ENCODE results near the gene CCDC87. TPM values are rescaled to one million over a fixed set of nuclear protein-coding genes. Genes with fewer than 3 reads are reported as not detected.

The CCDC87 gene
- total and polyA plus RNA-seq, 2 of the 8 experiments (the other 6 are each of a cell fraction or from before 2014, with no cell fraction given) = 0.32 to 0.99 TPM

- TF ChIP-seq ATF2 (IDR thresholded peaks at IDR 0.05; ENCODE audit: low read length) = no peak
- no peak for TF ChIP-seq KDM1A (IDR thresholded peaks at IDR 0.05; ENCODE audit: borderline replicate concordance, low read length)
- TF ChIP-seq, protein P1, sequence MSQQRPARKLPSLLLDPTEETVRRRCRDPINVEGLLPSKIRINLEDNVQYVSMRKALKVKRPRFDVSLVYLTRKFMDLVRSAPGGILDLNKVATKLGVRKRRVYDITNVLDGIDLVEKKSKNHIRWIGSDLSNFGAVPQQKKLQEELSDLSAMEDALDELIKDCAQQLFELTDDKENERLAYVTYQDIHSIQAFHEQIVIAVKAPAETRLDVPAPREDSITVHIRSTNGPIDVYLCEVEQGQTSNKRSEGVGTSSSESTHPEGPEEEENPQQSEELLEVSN (IDR thresholded peaks at IDR 0.05) = no peak
- TF ChIP-seq SAP30 (IDR thresholded peaks at IDR 0.05; ENCODE audit: insufficient read depth, insufficient replicate concordance, low read length) = no peak
- no peak for TF ChIP-seq KDM5A (IDR thresholded peaks at IDR 0.05; ENCODE audit: low read length)
- TF ChIP-seq RAD21 (IDR thresholded peaks at IDR 0.05 in 1 of 2, conservative IDR thresholded peaks at IDR 0.05 in 1 of 2; ENCODE audit: low read depth in 2 of 2, low read length in 2 of 2) = no peak
- no peak for TF ChIP-seq BRCA1 (IDR thresholded peaks at IDR 0.05; ENCODE audit: low read depth, low read length)
These were observed 40.1 kb upstream of the CCDC87 start (continued) for GRCh38 chr11:66632952-66633351.
